Left ventricle myocardium inferior (tissue), 1 donor: ENCODE results near the gene DIPK1B. TPM values are rescaled to one million over a fixed set of nuclear protein-coding genes. Genes with fewer than 3 reads are reported as not detected.

Source experiments
- DNase-seq: peaks from one replicate; pipeline ENCODE4 v3.0.0-alpha.2; 2020
- H3K27ac ChIP-seq: fragments of 200-600 bp; replicated peaks from 2 replicates; pipeline ENCODE4 v1.8.0; 2021
- H3K27me3 ChIP-seq: fragments of 200-600 bp; 2 replicates; pipeline ENCODE4 v1.8.0; 2021; ENCODE audit warnings: low read depth
- H3K36me3 ChIP-seq: fragments of 200-600 bp; 2 replicates; pipeline ENCODE4 v1.8.0; 2021
- H3K4me1 ChIP-seq: fragments of 200-600 bp; 2 replicates; pipeline ENCODE4 v1.8.0; 2021
- H3K4me3 ChIP-seq: fragments of 200-600 bp; 2 replicates; pipeline ENCODE4 v1.8.0; 2021; ENCODE audit warnings: mild to moderate bottlenecking, moderate library complexity
- H3K9me3 ChIP-seq: fragments of 200-600 bp; replicated peaks from 2 replicates; pipeline ENCODE4 v1.8.0; 2021
- CTCF ChIP-seq: fragments of 200-600 bp; IDR thresholded peaks from 2 replicates; pipeline ENCODE4 v1.8.0; 2021; ENCODE audit warnings: antibody characterized with exemption, mild to moderate bottlenecking, borderline replicate concordance
- intact Hi-C: fragments of 100-400 bp; cut with micrococcal nuclease; formaldehyde crosslinking; loops from one replicate; pipeline ENCODE4 v1.11.0; 2022
- total RNA-seq: library from RNA; stranded (reverse); fragmentation: NEBNext Ultra II Directional; extraction: Animal tissue kit (Norgen Biotek cat#: 25700); gene quantifications from one replicate; pipeline ENCODE4 v1.2.1, GENCODE V29; 2021
- donor health status: DM: no; HTN: yes; CAD: no; lungs with severe emphysema.

The DIPK1B gene
- total RNA-seq, 1 donor from 2014 or later, result 21.4 TPM

GRCh38 chr9:136672431-136673087 lies 39.8 kb upstream of the DIPK1B start:
- H3K27me3 ChIP-seq, result no peaks in the 10 kb centered on the region
- H3K4me1 ChIP-seq, result peaks cover 44% of the 10 kb centered on the region
- peaks cover 65% of the 10 kb centered on the region for H3K36me3 ChIP-seq
- H3K4me3 ChIP-seq, result peak overlapping the region; percentile 81
- peak overlapping the region; percentile 87 for H3K27ac ChIP-seq
- intact Hi-C loops, result no loop called here
- no peak for TF ChIP-seq CTCF
- DNase-seq, result no peak
- H3K9me3 ChIP-seq, result no peaks in the 10 kb centered on the region

- DNase-seq, result no peak
- peak overlapping the region; percentile 81 for H3K4me3 ChIP-seq
- H3K27ac ChIP-seq, result peak overlapping the region; percentile 87
- intact Hi-C loops, result no loop called here
- H3K9me3 ChIP-seq, result no peaks in the 10 kb centered on the region
- no peaks in the 10 kb centered on the region for H3K27me3 ChIP-seq
- H3K36me3 ChIP-seq, result peaks cover 57% of the 10 kb centered on the region
- TF ChIP-seq CTCF, result no peak
- peaks cover 39% of the 10 kb centered on the region for H3K4me1 ChIP-seq
Measured at GRCh38 chr9:136673088-136673974, 39.0 kb upstream of the DIPK1B start.

GRCh38 chr9:136673975-136674785 lies 38.2 kb upstream of the DIPK1B start:
- H3K27me3 ChIP-seq, result no peaks in the 10 kb centered on the region
- intact Hi-C loops, result no loop called here
- peaks cover 50% of the 10 kb centered on the region for H3K36me3 ChIP-seq
- peaks cover 38% of the 10 kb centered on the region for H3K4me1 ChIP-seq
- H3K4me3 ChIP-seq, result no peak overlapping the region
- no peak for DNase-seq
- H3K9me3 ChIP-seq, result no peaks in the 10 kb centered on the region
- TF ChIP-seq CTCF, result no peak
- H3K27ac ChIP-seq, result peak overlapping the region; percentile 87

GRCh38 chr9:136674786-136675349 lies 37.5 kb upstream of the DIPK1B start:
- intact Hi-C loops, result no loop called here
- Histone ChIP-seq H3K36me3 (peaks cover 43% of the 10 kb centered on the region), H3K27me3 (no peaks in the 10 kb centered on the region), H3K4me1 (peaks cover 42% of the 10 kb centered on the region), H3K4me3 (no peak overlapping the region), H3K27ac (peak overlapping the region; percentile 87), H3K9me3 (no peaks in the 10 kb centered on the region)
- TF ChIP-seq CTCF, result no peak
- no peak for DNase-seq
